Activated CD4-positive, alpha-beta T cell treated with anti-CD3 and anti-CD28 coated beads, Interleukin-2, amount 50 U/mL, for 48 hours (primary cell): ENCODE results near the gene HAL.
A peak's percentile ranks its signal among the peaks of the same experiment; 100 is the strongest.
"Not testable (repeated sequence)": the region's sequence is repeated elsewhere in the genome, so short reads cannot be mapped to it uniquely, and the experiment has no call there.

Experiments used
- DNase-seq, 2 experiments: peaks; one replicate each; pipeline ENCODE4 v3.0.0-alpha.2; 2020

HAL gene

GRCh38 chr12:95972832-95973456, 23.2 kb downstream of the HAL start:
- DNase-seq: no peak

- no peak for DNase-seq
Measured at GRCh38 chr12:95970905-95971304, 25.2 kb downstream of the HAL start.

GRCh38 chr12:95969116-95969515, 27.0 kb downstream of the HAL start:
- not testable (repeated sequence) for DNase-seq

GRCh38 chr12:95967301-95967700, 28.8 kb downstream of the HAL start:
- no peak for DNase-seq

GRCh38 chr12:95966287-95966870, 29.8 kb downstream of the HAL start:
- no peak for DNase-seq

- DNase-seq: no peak
Measured at GRCh38 chr12:95963096-95963495, 33.0 kb downstream of the HAL start.

GRCh38 chr12:95962222-95962621, 33.9 kb downstream of the HAL start:
- DNase-seq: no peak

GRCh38 chr12:95960241-95960640, 35.9 kb downstream of the HAL start:
- DNase-seq: no peak

GRCh38 chr12:95959107-95959506, 37.0 kb downstream of the HAL start:
- no peak for DNase-seq

- DNase-seq: no peak
Measured at GRCh38 chr12:95956557-95957145, 39.5 kb downstream of the HAL start.

GRCh38 chr12:95955549-95956159, 40.5 kb downstream of the HAL start:
- no peak for DNase-seq

GRCh38 chr12:95953000-95953399, 43.1 kb downstream of the HAL start:
- no peak for DNase-seq

GRCh38 chr12:95951515-95951914, 44.6 kb downstream of the HAL start:
- no peak for DNase-seq

GRCh38 chr12:95949477-95950206, 46.5 kb downstream of the HAL start:
- DNase-seq: no peak

GRCh38 chr12:95944108-95944704, 51.9 kb downstream of the HAL start:
- no peak for DNase-seq

GRCh38 chr12:95943330-95943842, 52.8 kb downstream of the HAL start, which contains the start of gene AMDHD1:
TSS of gene AMDHD1 (plus strand) at chr12:95943331. CDS start at chr12:95943399, 68 bp downstream.
- peak; percentile 62 to 68 for DNase-seq

- DNase-seq: peak; percentile 83 to 88
Measured at GRCh38 chr12:95942524-95943329, 53.4 kb downstream of the HAL start, which contains the start of gene CCDC38. TSS of gene CCDC38 (minus strand) at chr12:95942614. CDS start at chr12:95936509, 6,105 bp downstream.

GRCh38 chr12:95942101-95942523, 54.0 kb downstream of the HAL start:
- DNase-seq: no peak

GRCh38 chr12:95940514-95940913, 55.6 kb downstream of the HAL start:
- DNase-seq: no peak
